NCI-H1092 (cell line): ENCODE measurements around the gene LSMEM2.
"Not testable (repeated sequence)": the region's sequence is repeated elsewhere in the genome, so short reads cannot be mapped to it uniquely, and the experiment has no call there.

Source experiments
- DNase-seq: peaks from one replicate; lab custom pipeline; 2025; lab: John Stamatoyannopoulos, UW

The LSMEM2 gene

GRCh38 chr3:50264964-50265485 lies 13.9 kb upstream of the LSMEM2 start:
- DNase-seq = no peak

DNA sequence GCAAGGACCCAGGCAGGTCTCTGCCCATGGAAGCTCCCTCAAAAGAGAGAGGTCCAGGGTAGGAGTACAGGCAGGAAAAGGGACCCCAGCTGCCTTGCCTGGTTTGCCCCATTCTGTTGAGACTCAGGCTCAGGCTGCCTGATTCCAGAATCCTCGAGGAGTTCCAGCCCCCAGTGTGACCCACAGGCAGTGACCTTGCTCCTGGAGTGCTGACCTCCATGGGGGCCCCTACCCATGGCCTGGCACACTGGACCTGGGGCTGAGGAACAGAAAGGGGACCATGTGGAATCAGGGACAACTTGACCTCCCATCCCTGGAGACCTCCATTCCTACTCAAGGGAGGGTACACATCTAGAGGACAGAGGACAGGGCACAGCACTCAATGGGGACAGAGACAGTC lies 13.3 kb upstream of the LSMEM2 start:
- no peak for DNase-seq

GRCh38 chr3:50266017-50266416 lies 12.9 kb upstream of the LSMEM2 start:
- no peak for DNase-seq

DNA sequence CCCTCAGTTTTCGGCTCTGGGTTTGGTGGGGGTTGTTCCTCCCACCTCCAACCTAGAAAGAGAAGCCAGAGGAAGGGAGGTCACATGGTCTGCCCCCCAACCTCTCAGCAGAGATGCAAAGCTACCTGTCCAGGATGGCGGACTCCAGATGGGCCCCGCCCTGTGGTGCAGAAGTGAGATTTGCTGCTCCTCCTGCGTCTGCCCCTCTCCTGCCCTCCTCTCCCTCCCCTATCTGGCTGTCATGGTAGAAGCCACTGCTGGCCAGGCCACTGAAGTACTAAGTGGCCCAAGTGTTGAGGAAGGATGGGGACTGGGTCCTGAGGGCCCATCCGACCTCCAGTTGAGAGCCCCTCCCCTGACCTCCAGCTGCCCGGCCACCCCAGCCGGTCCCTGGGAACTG lies 12.1 kb upstream of the LSMEM2 start:
- no peak for DNase-seq

- no peak for DNase-seq
These were observed 11.5 kb upstream of the LSMEM2 start for GRCh38 chr3:50267280-50267913.

GRCh38 chr3:50268276-50268675 lies 10.6 kb upstream of the LSMEM2 start:
- no peak for DNase-seq

DNA sequence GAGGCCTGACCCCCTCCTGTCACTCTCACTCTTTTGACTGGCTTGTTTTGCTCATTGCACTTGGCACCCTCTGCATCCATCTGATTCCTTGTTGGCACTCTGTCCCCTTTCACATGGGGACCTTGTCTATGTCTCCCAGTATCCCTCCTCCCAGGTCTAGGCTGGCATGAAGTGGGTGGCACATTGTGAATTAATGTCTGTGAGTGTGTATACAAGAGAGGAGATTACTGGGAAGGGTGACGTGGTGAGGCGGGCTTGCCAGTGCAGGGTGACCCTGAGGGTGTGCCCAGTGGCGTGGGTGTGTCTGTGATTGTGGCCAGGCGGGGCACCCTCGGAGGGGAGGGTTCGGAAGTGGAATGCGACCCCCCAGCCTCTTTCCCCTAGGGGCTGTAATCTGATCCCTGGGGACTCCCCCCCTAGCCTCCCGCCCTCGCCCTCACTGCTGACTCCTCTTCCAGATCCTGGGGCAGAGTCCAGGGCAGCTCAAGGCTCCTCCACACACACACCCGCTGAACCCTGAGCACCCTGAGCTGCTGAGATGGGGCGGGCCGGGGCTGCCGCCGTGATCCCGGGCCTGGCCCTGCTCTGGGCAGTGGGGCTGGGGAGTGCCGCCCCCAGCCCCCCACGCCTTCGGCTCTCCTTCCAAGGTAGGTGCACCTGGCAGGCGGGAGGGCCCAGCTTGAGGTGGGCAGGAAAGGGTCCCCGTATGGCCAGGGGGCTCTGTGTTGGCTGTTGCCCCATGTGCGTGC lies 10.0 kb upstream of the LSMEM2 start, which contains the start of gene SEMA3B:
Gene SEMA3B, plus strand, starts transcription at position 445 of the 749 bp plus-strand sequence. Its CDS starts 94 bp downstream, at position 539.
- no peak for DNase-seq

DNA sequence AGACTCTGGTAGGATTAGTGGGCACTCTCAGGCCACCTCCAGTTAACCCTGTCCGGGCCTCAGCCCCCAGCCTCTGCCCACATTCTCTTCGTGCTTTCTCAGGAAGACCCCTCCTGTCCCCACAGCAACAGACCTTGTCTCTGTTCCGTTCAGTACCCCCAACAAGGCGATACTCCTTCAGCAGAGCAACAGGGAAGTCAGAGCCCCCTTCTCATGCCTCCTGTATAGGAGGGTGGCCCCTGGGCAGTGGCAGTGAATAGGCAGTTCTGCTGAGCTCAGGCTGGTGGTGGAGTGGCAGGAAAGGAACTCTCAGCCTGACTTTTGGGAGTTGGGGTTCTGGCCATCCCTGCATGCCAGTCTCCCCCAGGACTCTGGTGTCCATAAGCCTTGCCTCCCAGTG lies 9.4 kb upstream of the LSMEM2 start:
- DNase-seq = no peak

DNA sequence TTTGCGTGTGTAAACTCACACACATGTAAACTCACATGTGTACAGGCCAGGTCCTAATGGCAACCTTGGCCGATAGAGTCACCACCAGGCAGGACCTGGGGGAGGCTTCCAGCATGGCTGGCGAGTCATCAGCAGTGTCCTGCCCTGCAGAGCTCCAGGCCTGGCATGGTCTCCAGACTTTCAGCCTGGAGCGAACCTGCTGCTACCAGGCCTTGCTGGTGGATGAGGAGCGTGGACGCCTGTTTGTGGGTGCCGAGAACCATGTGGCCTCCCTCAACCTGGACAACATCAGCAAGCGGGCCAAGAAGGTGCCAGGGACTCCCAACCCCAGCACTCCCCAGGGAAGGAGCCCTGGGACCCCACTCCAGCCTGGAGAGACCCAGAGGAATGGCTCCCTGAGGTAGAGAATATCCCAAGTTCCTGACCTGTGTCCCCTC lies 8.9 kb upstream of the LSMEM2 start:
- DNase-seq = no peak

DNA sequence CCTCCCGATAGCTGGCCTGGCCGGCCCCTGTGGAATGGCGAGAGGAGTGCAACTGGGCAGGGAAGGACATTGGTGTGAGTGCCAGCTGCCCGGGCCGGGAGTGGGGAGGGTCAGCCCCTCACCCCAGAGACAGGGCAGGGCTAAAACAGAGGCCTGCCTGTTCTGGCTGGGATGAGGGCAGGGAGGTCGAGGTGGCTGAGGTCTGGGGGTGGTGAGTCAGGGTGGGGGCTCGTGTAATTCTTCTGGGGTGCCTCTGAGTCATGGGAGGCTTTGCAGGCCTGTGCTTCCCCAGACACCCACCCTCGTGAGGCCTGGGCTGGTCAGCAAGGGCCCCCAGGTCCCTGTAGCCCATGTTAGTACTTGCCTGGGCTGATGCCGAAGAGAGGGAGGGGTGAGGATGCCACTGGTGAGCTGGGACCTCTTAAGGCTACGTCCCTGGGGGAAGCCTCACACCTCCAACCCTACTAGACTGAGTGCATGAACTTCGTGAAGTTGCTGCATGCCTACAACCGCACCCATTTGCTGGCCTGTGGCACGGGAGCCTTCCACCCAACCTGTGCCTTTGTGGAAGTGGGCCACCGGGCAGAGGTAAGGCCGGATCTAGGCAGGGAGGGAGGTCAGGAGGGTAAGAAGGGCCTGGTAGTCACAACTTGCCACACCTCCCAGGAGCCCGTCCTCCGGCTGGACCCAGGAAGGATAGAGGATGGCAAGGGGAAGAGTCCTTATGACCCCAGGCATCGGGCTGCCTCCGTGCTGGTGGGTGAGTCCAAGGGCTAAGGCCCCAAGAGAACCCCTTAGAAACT lies 8.3 kb upstream of the LSMEM2 start:
- DNase-seq = no peak

- DNase-seq = no peak
These were observed 7.5 kb upstream of the LSMEM2 start for GRCh38 chr3:50271314-50271936.

DNA sequence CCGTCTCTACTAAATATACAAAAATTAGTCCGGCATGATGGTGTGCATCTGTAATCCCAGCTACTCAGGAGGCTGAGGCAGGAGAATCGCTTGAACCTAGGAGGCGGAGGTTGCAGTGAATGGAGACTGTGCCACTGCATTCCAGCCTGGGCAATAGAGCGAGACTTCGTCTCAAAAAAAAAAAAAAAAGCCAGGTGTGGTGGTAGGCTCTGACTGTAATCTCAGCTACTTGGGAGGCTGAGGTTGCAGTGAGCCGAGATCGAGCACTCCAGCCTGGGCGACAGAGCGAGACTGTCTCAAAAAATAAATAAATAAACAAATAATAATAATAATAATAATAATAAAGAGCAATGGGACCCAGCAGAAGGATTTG lies 6.4 kb upstream of the LSMEM2 start:
- not testable (repeated sequence) for DNase-seq

- DNase-seq = peak; percentile 57
These were observed 5.8 kb upstream of the LSMEM2 start for GRCh38 chr3:50272911-50273688.

- no peak for DNase-seq
These were observed 5.2 kb upstream of the LSMEM2 start for GRCh38 chr3:50273689-50274065.

DNA sequence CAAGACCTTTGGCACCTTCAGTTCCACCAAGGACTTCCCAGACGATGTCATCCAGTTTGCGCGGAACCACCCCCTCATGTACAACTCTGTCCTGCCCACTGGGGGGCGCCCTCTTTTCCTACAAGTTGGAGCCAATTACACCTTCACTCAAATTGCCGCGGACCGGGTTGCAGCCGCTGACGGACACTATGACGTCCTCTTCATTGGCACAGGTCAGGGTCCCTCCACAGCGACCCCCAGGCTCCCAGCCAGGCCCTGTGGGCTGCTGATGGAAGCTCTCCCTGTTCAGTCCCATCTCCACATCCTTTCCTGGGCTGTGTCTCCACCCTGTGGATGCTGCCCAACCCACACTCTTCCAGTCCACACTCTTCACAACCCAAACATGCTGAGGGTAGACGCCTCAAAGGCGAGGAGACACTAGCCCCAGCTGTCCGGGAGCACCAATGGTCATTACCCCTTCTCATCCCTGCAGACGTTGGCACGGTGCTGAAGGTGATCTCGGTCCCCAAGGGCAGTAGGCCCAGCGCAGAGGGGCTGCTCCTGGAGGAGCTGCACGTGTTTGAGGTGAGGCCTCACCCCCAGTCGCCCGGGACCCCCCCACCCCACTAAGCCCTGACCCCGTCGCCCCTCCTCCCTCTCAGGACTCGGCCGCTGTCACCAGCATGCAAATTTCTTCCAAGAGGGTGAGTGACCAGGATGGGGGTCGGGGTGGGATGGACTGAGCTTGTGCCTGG lies 4.3 kb upstream of the LSMEM2 start:
- no peak for DNase-seq

- no peak for DNase-seq
These were observed 3.5 kb upstream of the LSMEM2 start for GRCh38 chr3:50275141-50275995.

DNA sequence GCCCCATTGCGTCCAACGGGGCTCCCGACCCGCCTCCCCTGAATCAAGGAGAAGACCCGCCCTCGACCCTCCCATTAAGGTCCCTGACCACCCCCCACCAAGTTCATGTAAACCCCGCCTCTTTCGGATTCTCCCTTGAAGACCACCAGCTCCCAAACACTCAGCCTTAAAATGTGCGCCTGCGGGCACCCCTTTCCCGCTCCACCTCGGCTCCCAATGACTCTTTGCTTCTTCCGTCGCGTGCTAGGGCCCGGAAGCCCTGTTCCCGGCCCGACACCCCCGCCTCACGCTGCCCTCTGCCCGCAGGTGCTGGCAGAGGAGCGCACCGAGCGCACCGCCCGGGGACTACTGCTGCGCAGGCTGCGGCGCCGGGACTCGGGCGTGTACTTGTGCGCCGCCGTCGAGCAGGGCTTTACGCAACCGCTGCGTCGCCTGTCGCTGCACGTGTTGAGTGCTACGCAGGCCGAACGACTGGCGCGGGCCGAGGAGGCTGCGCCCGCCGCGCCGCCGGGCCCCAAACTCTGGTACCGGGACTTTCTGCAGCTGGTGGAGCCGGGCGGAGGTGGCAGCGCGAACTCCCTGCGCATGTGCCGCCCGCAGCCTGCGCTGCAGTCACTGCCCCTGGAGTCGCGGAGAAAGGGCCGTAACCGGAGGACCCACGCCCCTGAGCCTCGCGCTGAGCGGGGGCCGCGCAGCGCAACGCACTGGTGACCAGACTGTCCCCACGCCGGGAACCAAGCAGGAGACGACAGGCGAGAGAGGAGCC lies 2.7 kb upstream of the LSMEM2 start:
- DNase-seq = no peak

DNA sequence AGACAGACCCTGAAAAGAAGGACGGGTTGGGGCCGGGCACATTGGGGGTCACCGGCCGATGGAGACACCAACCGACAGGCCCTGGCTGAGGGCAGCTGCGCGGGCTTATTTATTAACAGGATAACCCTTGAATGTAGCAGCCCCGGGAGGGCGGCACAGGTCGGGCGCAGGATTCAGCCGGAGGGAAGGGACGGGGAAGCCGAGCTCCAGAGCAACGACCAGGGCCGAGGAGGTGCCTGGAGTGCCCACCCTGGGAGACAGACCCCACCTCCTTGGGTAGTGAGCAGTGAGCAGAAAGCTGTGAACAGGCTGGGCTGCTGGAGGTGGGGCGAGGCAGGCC lies 2.2 kb upstream of the LSMEM2 start:
- no peak for DNase-seq
